Measurements from ENCODE around the gene MRPL54.
"Not testable (repeated sequence)": the region's sequence is repeated elsewhere in the genome, so short reads cannot be mapped to it uniquely, and the experiment has no call there.

The MRPL54 gene

DNA sequence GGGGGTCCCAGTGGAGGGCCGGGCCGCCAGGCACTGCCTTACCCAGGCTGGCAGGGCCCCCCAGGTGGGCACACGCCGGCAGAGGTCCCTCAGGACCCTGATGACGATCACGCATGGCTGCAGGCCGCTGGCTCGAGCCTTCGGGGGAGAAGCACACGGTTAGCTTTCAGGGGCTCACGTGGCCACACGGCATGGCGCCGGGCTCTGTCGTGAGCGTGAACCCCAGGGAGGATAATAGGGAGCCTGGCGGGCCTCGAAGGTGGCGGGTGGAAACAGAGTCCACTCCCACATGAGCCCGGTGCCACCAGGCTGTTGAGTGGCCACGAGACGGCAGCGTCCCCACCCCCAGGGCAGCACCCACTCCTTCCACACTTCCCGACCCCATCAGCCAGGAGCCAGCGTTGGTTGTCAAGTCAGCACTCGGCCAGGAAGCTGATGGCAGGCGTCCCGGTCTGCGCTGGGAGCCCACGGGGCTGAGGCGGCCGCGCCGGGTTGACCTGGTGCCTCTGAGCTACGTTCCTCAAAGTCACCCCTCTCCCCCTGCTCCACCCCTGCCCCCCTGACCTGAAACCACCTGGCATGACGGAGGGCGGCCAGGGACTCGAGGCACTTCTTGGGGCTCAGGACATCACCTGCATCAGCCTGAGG lies 48.4 kb downstream of the MRPL54 start:
- no peak for DNase-seq (ENCODE audit: low spot score)

DNA sequence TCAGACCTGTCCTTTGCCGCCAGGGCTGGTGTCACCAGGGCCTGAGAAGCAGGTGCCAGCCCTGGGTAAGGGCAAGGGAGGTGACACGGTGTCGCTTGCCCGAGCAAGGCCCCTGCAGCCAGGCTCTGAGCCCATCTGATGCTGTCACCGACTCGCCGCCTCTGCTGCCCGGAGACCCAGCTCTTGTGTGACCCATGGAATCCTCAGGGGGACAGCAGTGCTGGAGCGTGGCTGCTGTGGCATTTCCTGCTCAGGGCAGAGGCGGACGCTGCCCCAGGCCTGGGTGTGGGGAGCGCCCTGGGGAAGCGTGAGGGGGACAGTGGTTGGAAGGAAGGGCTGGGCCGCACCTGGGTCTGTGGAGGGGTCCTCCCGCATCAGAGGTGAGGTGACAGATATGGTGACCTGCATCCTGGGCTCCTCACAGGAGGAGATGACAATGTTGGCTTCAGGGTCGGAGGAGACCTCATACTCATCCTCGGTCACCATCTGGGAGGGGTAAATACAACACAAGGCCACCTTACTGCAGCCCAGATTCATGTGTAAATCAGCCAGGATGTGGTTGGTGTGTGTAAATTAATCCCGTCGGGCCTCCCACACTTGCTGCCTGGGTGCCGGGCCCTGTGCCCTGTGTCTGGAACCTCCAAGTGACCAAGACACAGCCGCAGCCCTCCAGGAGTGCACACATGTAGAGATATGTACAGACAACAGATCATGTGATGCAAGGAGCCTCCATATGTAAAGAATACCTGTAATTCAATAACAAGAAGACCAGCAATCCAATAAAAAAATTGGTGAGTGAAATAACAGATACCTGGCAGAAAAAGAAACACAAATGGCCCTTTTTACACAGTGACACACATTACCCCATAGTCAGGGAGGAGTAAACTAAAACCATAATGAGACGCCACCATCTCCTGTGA lies 51.3 kb downstream of the MRPL54 start:
- DNase-seq (ENCODE audit: low spot score): no peak

DNA sequence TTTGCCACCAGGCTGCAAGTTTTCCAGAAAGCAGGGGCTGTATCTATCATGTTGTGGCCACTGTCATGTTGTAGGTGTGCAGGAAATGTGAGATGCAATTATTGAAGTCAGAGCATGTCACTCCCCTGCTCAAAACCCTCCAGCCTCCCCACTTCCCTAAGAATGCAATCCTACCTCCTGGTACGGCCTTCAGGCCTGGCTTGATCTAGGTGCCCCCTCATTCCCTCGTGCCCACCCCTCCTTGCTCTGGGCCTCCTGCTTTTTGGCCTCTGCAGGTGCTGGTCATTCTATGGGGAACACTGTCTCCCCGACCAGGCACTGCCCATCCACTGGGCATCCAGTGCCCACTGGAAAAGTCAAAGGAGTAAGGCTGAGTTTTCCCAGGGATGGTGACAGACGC lies 52.2 kb downstream of the MRPL54 start:
- no peak for DNase-seq (ENCODE audit: low spot score)

DNA sequence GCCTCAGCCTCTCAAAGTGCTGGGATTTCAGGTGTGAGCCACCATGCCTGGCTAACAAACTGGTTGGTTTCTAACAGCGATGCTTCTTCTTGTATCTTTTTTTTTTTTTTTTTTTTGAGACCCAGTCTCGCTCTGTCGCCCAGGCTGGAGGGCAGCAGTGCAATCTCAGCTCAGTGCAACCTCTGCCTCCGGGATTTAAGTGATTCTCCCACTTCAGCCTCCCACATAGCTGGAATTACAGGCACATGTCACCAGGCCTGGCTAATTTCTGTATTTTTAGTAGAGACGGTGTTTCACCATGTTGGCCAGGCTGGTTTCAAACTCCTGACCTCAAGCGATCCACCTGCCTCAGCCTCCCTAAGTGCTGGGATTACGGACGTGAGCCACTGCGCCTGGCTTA lies 53.7 kb downstream of the MRPL54 start:
- DNase-seq (ENCODE audit: low spot score): not testable (repeated sequence)

DNA sequence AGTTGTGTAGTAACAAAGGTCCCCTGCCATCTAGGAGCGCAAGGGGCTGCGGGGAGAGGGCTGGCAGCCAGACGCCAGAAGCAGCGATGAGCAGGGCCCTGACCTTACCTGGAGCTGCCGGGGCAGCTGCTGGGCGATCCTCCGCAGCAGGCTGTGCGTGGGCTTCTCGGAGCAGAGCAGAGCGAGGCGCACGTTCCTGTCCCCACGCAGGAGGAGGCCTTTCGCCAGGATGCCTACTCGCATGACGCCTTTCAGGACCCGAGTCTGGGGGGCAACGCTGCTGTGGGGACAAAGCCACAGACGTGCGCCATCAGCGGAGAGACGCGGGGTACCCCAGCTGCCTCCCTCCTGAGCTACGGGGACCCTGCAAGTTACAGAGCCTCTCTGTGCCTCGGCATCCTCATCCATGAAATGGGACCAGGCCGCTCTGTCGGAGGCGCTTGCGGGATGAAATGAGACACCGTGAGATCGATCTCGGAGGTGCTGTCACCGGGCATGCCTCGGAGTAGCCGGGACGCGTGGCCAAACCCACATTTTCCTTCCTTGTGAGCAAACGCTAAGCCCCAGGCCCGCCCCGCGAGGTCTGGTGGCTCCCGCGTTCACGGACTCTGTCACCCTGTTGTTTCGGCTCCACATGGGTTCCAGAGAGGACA lies 54.2 kb downstream of the MRPL54 start:
- DNase-seq (ENCODE audit: low spot score): no peak

All from hematopoietic multipotent progenitor cell treated with erythropoietin and hydrocortisone succinate and interleukin-3 and kit ligand, for 17 days (in vitro differentiated cells).